Vagina (tissue), 2 donors: ENCODE data around the gene WDFY2. TPM values are rescaled to one million over a fixed set of nuclear protein-coding genes. Genes with fewer than 3 reads are reported as not detected.
A peak's percentile ranks its signal among the peaks of the same experiment; 100 is the strongest.

Experiments used
- DNase-seq, 2 donors: peaks; one replicate each; pipeline ENCODE4 v3.0.0-alpha.2; 2017; ENCODE audit errors: extremely low spot score in 2 of 2
- H3K27ac ChIP-seq: fragments of 200-600 bp; sonication (generic); one replicate; pipeline ENCODE4 v1.5.1; 2019
- H3K27me3 ChIP-seq: fragments of 200-600 bp; sonication (generic); one replicate; pipeline ENCODE4 v1.5.1; 2019
- H3K36me3 ChIP-seq, 2 donors: fragments of 200-600 bp; sonication (generic); one replicate each; pipeline ENCODE4 v1.5.1; 2017 to 2019
- H3K4me1 ChIP-seq: fragments of 200-600 bp; sonication (generic); one replicate; pipeline ENCODE4 v1.5.1; 2019
- H3K4me3 ChIP-seq, 2 donors: fragments of 200-600 bp; sonication (generic); 1 replicate in 1 of 2; 2 replicates in 1 of 2; pipeline ENCODE4 v1.5.1; 2016 to 2019
- H3K9me3 ChIP-seq: fragments of 200-600 bp; sonication (generic); one replicate; pipeline ENCODE4 v1.5.1; 2019
- CTCF ChIP-seq, 3 experiments: fragments of 450-650 bp in 2 of 3; fragments of 200-600 bp in 1 of 3; sonication (generic) in 1 of 3; IDR thresholded peaks; one replicate each; pipeline ENCODE4 v1.5.1; 2017 to 2019; ENCODE audit warnings: antibody characterized with exemption in 3 of 3, mild to moderate bottlenecking in 2 of 3, moderate library complexity in 2 of 3
- POLR2A ChIP-seq, 2 donors: fragments of 450-650 bp; IDR thresholded peaks; one replicate each; pipeline ENCODE4 v1.6.1; 2017; ENCODE audit warnings: antibody characterized with exemption in 2 of 2, mild to moderate bottlenecking in 2 of 2, moderate library complexity in 2 of 2
- POLR2AphosphoS5 ChIP-seq, 2 donors: sonication (generic); formaldehyde crosslinking; IDR thresholded peaks; one replicate each; pipeline ENCODE4 v1.9.0; 2017; ENCODE audit warnings: antibody characterized with exemption in 2 of 2, mild to moderate bottlenecking in 2 of 2, low read depth in 1 of 2; ENCODE audit not compliant: insufficient read depth in 1 of 2
- intact Hi-C: fragments of 100-400 bp; cut with DNase I; formaldehyde crosslinking; loops from one replicate; pipeline ENCODE4 v1.15.1; 2023
- total RNA-seq: library from RNA; depleted of rRNA; stranded (reverse); fragments of >200 nt; gene quantifications from one replicate; pipeline ENCODE4 v1.2.3, GENCODE V29; 2016

Gene WDFY2
- total RNA-seq, 1 donor from 2014 or later: 26.3 TPM

GRCh38 chr13:51764184-51765141 lies 180.2 kb downstream of the WDFY2 start:
- no peak overlapping the region for H3K4me3 ChIP-seq

DNA sequence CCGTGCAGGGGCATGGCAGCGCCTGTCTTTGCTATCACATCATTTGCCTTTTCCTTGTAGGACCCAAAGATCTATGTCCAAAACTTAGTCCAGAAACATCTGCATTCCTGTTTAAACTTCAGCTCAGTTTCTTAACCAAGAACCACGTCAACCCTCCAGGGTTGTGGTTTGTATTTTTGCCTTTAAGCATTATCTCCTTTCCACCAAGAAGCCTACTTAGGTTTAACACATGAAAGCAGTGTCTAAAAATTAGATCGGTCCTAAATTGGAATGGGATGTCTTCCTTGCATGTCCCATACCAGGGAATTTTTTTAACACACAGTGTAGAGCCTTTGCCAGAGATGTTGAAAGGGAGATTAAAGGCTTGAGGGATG lies 180.9 kb downstream of the WDFY2 start:
- TF ChIP-seq CTCF (IDR thresholded peaks at IDR 0.05) (no peak), POLR2A (IDR thresholded peaks at IDR 0.05) (no peak)
- no peak for DNase-seq
- Histone ChIP-seq H3K36me3 (peaks cover 0 to 24% of the 10 kb centered on the region in 2 donors), H3K9me3 (no peaks in the 10 kb centered on the region), H3K4me1 (peaks cover 27% of the 10 kb centered on the region), H3K27ac (peak overlapping the region; percentile 86), H3K4me3 (no peak overlapping the region), H3K27me3 (no peaks in the 10 kb centered on the region)
- intact Hi-C loops: no loop called here

More at GRCh38 chr13:51764184-51765141, 180.2 kb downstream of the WDFY2 start:
- Histone ChIP-seq H3K9me3 (no peaks in the 10 kb centered on the region), H3K4me1 (peaks cover 20% of the 10 kb centered on the region), H3K27ac (peak overlapping the region; percentile 86), H3K27me3 (no peaks in the 10 kb centered on the region), H3K36me3 (peaks cover 0 to 29% of the 10 kb centered on the region in 2 donors)
- intact Hi-C loops: no loop called here
- peak in 1 of 2 donors; percentile 94 for DNase-seq
- TF ChIP-seq POLR2AphosphoS5 (IDR thresholded peaks at IDR 0.05; ENCODE audit: insufficient read depth in 1 of 2, low read depth in 1 of 2) (peak; percentile 52 to 76), POLR2A (IDR thresholded peaks at IDR 0.05) (no peak)

- DNase-seq: peak in 1 of 2 donors; percentile 76
- no peaks in the 10 kb centered on the region for H3K27me3 ChIP-seq
- no peak overlapping the region for H3K4me3 ChIP-seq
- H3K27ac ChIP-seq: no peak overlapping the region
- H3K36me3 ChIP-seq: peaks cover 0 to 12% of the 10 kb centered on the region in 2 donors
- peaks cover 40% of the 10 kb centered on the region for H3K4me1 ChIP-seq
- no peaks in the 10 kb centered on the region for H3K9me3 ChIP-seq
- intact Hi-C loops: no loop called here
- TF ChIP-seq POLR2AphosphoS5 (IDR thresholded peaks at IDR 0.05; ENCODE audit: insufficient read depth in 1 of 2, low read depth in 1 of 2): no peak
- TF ChIP-seq POLR2A (IDR thresholded peaks at IDR 0.05): no peak
- TF ChIP-seq CTCF (IDR thresholded peaks at IDR 0.05): no peak
These were observed 182.8 kb downstream of the WDFY2 start for GRCh38 chr13:51767100-51767499.

DNA sequence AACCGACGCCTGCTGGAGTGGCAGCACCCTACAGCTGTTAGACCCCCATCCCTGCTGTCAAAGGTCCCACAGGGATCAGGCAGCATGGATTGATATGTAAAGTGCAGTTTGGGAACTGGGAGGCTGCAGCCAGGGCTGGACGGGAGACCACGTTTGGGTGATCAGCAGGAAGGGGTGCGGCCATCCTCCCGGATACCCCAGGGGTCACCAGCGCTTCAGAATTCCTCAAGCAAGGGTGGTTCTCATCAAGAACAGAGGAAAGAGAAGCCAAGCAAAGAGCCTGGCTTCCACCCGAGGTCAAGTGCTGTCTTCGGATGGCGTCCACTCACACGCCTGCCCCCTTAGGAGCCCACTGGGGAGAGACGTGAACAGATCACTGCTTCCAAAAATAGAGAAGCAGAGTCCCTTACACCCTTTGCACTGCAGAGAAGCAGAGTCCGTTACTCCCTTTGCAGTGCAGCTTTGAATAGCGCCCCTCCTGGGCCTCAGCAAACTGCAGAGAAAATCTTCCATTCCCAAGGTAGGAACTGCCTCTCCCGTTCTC lies 184.2 kb downstream of the WDFY2 start:
- TF ChIP-seq CTCF (IDR thresholded peaks at IDR 0.05) (no peak), POLR2A (IDR thresholded peaks at IDR 0.05) (no peak), POLR2AphosphoS5 (IDR thresholded peaks at IDR 0.05; ENCODE audit: insufficient read depth in 1 of 2, low read depth in 1 of 2) (no peak)
- H3K36me3 ChIP-seq: peaks cover 0 to 8% of the 10 kb centered on the region in 2 donors
- no peaks in the 10 kb centered on the region for H3K9me3 ChIP-seq
- H3K27ac ChIP-seq: peak overlapping the region; percentile 92
- DNase-seq: no peak
- intact Hi-C loops: no loop called here
- H3K27me3 ChIP-seq: no peaks in the 10 kb centered on the region
- H3K4me3 ChIP-seq: no peak overlapping the region
- peaks cover 40% of the 10 kb centered on the region for H3K4me1 ChIP-seq

GRCh38 chr13:51768976-51769375 lies 184.7 kb downstream of the WDFY2 start:
- Histone ChIP-seq H3K27me3 (no peaks in the 10 kb centered on the region), H3K36me3 (peaks cover 0 to 8% of the 10 kb centered on the region in 2 donors), H3K9me3 (no peaks in the 10 kb centered on the region), H3K4me3 (no peak overlapping the region), H3K4me1 (peaks cover 38% of the 10 kb centered on the region), H3K27ac (peak overlapping the region; percentile 92)
- no peak for DNase-seq
- intact Hi-C loops: no loop called here
- TF ChIP-seq POLR2AphosphoS5 (IDR thresholded peaks at IDR 0.05; ENCODE audit: insufficient read depth in 1 of 2, low read depth in 1 of 2) (no peak), POLR2A (IDR thresholded peaks at IDR 0.05) (no peak), CTCF (IDR thresholded peaks at IDR 0.05) (no peak)
